Breast epithelium (tissue), 3 donors: ENCODE measurements around the gene PRPSAP1.

Experiments
- POLR2A ChIP-seq: fragments of 450-650 bp; IDR thresholded peaks from one replicate; pipeline ENCODE4 v1.6.1; 2016; ENCODE audit warnings: antibody characterized with exemption, mild to moderate bottlenecking, moderate library complexity
- TF ChIP-seq, protein P1 (sequence below), 3 donors: fragments of 450-650 bp; IDR thresholded peaks; one replicate each; pipeline ENCODE4 v1.5.1; 2016 to 2017; ENCODE audit warnings: antibody characterized with exemption in 3 of 3, mild to moderate bottlenecking in 3 of 3, moderate library complexity in 3 of 3

DNA sequence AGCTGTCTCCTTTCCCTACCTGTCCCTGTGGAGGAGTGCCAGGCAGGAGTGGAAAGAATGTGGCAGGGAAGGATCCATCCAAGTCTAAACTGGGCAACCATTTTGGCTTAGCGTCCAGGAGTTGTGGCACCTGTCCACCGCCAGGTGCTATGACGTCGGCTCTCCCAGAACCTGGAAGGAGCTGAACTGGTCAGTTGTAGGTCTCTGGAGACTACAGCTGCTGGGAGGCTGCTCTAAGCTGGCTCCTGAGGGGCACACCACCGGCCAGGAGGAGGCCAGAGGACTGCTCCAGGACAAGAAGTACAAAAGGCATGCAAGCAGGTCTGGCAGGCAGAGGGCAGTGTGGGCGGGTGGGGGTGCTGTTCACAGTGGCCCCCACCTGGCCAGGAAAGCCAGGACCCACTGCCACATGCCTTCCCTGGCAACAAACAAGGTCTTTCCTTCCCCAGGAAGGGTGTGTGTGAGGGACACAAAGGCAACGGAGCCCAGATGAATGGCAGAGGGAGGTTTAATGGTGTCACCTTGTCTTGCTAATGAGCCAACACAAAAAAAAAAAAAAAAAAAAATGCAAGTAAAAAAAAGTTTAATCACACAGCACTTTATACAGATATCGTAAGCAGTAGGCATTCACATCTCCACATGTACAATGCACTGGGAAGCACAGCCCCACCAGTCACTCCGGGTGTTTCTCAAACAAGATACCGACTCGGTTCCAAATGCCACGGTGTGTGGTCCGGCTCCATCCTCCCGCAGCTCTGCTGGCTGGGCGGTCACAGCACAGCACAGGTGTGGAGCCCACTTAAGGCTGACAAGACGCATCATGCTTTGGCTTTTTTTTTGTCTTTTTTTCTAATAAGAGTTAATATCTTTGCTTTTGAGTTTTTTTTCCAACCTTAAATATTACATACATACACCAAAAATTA is 35.5 kb upstream of the PRPSAP1 start:
- TF ChIP-seq, protein P1, sequence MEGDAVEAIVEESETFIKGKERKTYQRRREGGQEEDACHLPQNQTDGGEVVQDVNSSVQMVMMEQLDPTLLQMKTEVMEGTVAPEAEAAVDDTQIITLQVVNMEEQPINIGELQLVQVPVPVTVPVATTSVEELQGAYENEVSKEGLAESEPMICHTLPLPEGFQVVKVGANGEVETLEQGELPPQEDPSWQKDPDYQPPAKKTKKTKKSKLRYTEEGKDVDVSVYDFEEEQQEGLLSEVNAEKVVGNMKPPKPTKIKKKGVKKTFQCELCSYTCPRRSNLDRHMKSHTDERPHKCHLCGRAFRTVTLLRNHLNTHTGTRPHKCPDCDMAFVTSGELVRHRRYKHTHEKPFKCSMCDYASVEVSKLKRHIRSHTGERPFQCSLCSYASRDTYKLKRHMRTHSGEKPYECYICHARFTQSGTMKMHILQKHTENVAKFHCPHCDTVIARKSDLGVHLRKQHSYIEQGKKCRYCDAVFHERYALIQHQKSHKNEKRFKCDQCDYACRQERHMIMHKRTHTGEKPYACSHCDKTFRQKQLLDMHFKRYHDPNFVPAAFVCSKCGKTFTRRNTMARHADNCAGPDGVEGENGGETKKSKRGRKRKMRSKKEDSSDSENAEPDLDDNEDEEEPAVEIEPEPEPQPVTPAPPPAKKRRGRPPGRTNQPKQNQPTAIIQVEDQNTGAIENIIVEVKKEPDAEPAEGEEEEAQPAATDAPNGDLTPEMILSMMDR (IDR thresholded peaks at IDR 0.05), result peak in 1 of 3 donors; percentile 46
- no peak for TF ChIP-seq POLR2A
